HG02571 (cell line): Measurements from ENCODE around the gene ZNF385A.

Experiments used
- ATAC-seq: cut with Tn5 transposase; IDR thresholded peaks from one replicate; pipeline ENCODE4 v1.9.1; 2021; ENCODE audit warnings: mild to moderate bottlenecking, moderate library complexity; ENCODE audit not compliant: unreplicated experiment

Gene ZNF385A

DNA sequence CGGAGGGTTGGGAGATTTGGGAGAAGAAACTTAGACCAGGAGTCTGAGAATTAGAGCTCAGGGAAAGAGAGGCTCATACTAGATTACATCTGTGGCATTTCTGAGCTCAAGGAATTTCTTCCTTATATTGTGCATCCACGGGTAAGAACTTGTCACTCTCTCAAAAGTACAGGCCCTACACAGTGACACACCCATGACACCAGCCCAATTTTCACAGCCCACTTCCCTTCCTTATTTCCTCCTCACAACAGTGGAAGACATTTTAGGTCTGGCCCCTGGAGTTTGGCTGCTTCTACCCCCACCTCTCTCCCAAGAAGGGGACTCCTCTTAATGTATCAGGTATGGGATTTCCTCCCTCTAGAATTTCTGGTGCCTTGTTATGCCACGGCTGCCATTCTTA lies 9.2 kb upstream of the ZNF385A start:
- no peak for ATAC-seq

DNA sequence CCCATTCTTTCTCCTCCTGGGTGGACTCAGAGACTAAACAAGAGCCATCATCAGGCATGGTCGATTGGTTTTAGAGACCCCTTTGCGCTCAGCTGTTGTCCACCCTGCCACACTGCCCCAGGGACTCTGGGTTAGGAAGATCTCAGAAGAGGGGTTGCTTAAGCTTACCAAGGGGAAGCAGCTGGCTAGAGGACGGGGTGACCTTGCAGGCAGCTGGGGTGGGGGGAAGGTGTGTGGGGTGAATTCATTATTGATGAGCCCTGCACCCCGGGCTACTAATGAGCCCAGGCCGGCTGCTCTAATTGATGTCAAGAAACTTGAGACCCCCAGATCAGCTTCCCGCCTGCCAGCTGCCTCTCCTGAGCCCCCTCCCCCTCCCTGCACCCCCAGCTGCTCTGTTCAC lies 8.7 kb upstream of the ZNF385A start:
- no peak for ATAC-seq

DNA sequence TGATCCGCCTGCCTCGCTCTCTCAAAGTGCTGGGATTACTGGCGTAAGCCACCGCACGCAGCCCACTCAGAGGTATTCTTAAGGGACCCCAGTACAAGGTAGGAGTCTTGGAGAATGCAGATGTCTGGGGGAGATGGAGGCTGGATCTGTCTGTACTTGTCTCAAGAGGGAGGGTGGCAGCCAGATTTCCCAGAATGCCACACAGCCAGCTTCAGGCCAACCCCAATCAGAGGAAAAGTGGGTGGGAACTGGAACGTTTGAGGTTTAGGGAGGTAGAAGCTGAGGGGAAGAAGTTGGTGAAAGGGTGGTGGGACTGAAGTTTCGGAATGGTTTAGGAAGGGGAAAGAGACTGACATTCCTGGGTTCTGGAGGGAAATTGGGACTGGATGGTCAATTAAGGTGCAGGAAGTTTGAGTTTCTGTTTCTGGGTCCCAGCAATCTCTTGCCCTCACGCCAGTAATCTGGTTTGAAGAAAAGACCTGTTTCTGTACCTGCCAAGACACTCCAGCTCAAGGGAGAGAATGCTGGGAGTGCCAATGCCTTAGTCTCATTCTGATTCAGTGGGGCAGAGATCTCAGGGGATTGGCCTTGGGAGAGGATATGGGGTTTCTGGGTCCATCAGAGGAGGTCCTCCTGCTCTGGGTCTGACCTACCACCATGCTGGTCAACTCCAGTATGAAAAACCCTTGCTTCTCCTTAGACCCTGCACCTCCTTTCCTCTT lies 8.1 kb upstream of the ZNF385A start:
- ATAC-seq, result no peak

DNA sequence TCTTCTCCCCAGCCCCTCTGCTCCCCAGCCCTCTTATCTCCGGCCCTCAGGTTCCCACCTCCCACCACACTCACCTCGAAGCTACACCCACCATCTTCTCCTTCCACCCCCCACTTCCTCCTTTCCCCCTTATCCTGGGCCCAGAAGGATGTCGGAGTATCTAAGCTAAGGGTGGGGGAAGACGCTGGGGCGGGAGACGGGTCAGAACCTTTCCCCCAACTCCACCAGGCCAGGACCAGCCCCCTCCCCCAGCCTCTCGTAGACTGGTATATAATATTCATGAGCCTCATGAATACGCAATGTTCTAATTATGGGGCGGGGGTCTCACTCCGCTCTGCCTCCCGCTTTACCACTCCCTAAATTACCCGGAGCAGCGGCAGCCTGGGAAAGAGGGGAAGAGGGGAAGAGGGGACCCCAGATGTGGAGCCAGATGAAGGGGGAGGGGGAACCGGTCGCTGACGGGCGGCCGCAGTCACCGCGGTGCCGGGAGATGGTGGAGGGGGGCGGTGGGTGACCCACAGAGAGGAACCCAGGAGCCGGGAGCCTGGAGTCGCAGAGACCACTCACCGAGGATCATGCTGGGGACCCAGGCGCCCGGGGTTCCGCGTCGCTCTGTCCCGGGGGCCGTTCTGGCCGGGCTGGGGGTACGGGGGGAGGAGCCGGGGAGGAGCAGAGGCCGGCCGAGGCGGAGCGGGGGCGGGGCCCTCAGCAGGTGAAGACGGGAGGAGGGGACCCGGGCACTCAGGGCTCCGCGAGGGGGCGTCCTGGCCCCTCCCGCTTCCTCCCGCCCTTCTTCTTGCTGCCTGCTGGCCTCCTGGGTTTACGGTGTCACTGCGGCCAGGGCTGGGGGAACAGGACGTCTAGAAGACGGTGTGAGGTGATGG lies 6.4 kb upstream of the ZNF385A start:
- ATAC-seq, result no peak

DNA sequence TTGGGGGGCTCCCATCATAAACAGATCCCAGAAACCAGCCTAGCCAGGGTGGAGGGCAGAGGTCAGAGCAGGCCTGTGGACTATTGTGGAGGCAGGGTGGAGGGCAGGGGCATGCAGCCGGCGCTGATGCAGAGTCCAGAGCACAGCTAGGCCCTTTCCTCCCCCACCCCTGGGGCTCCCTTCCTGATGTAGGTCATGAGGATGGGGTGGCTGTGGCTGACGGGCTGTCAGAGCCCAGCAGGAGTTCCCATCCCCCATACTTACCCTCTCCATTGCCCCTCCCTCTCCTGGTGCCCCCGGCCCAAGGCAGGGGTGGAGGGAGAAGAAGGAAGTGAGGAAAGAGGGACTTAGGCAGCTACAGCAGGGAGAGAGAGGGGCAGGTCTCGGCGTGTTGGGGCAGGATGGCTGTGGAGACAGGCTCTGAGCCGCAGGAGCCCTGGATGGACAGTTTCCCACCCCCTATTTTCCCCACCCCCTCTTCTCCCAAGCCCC lies 5.7 kb upstream of the ZNF385A start:
- ATAC-seq, result no peak

DNA sequence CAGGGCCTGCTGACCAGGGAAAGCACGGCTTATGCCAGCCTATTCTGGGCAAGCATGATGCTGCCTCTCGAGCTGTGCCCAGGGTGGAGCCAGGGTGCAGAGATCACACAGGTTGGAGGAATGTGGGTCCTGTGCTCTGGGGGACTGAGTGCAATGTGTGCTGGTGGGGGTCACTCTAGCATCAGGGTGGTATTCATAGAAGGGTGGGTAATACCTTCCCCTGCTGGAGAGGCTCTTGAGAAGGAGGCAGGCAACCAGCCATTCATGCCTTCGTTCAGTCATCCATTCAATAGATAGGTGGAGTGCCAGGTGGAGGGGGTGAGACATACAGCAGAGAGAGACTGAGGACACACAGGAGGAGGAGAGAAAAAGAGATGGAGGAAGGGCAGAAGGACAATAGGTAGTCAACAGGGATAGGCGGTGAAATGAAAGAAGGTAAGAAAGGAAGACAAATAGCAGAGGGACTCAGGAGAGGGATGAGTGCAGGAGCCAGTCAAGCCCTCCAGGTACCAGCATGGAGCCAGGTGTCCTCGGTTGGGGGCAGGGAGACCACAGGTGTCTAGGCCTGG lies 5.2 kb upstream of the ZNF385A start:
- no peak for ATAC-seq

DNA sequence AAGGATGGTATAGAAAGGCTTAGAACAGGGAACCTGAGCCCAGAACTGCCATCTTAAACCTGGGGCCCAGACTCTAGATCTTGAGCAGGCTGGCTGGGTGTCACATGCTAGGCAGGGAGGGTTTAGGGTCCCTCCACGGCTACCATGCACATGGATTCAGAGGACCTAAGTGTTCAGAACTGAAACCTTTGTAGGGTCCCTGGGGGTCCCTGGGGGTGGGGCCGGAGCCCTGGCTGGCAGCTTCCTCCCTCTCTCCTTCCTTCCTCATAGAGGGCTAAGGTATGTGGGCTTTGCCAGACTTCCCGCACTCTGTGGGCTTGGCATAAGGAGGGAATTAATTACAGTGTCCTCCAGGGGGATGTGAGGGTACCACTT lies 4.6 kb upstream of the ZNF385A start:
- ATAC-seq, result no peak

DNA sequence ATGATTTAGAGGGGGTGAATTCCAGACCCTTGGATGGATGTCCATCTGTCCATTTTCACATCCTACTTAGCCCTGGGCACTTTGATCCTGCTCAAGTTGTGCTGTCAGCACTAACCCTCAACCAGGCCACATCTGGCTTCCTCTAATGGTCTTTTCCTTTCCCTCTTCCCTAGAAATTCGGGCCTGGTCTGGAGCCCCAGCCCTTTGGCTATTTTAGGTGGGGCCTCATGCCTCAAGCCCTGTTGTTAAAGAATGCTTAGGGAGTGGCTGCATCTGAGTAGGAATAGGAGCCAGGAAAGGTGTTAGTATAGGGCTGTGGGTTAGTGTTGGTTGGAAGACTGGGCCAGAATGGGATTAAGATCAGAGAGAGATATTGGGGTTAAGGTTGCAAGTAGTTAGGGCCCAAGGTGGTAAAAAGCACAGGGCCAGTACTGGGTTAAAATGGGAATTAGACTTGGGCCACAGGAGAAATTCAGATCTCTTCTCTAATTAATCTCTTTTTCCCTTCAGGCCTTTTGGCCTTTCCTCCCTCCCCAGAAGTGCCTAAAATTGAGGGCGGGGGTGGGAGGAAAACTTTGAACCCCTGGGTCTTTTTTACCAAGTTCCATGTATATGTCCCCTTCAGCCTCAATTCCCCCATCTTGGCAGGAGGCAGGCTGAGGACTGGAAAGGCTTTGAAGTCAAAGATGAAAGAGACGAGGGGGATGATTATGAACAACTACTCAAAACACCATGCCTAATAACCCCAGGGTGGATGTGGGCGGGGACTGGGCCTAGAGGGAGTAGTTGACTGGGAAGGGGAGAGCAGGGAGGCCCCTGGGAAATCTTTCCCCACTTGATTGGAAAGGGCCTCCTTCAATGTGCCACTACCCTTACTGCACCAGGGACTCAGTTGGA lies 4.0 kb upstream of the ZNF385A start:
- no peak for ATAC-seq

DNA sequence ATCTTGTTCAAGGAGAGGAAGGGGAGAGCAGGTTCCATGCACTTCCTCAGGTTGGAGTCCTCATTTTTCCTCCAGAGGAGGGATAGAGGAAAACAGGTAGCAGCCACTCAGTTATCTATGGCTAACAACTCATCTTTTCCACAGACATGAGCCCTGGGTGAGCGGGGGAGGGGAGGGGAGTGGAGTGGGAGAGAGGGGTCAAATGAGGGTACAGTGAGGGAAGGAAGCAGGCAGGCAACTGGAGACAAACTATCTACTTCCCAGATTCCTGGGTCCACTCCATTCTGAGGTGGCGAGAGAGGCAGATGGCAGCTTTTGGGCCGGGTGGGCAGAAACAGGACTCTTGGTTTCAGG lies 2.6 kb upstream of the ZNF385A start:
- no peak for ATAC-seq

DNA sequence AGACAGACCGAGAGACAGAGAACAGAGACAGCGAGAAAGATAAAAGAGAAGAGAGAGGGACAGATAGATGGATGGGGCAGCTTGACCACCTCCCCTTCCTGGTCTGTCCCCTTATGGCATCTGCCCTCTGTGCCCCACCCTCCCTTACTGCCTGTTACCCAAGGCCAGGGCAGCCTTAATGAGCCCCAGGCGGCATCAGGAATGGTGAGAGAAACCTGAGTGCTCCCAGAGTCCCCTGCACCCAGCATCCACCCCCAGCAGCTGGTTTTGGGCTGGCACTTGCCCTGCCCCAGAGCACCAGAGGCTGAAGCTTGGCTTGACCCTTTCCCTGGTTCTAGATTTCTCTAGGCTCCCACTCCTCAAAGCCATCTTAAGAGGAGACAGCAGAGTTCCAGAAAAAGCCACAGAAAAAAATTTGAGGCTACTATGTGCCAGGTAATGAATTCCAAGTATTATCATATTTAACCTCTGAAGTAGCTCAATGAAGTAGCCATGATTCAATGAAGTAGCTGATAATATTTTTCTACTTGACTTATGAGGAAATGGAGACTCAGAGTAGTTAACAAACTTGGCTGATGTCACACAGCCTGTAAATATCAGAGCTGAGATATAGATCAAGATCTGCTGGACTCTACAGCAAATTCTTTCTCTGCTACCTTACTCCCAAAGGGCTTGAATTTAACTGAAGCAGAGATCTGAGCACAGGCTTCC lies 2.0 kb upstream of the ZNF385A start:
- no peak for ATAC-seq

DNA sequence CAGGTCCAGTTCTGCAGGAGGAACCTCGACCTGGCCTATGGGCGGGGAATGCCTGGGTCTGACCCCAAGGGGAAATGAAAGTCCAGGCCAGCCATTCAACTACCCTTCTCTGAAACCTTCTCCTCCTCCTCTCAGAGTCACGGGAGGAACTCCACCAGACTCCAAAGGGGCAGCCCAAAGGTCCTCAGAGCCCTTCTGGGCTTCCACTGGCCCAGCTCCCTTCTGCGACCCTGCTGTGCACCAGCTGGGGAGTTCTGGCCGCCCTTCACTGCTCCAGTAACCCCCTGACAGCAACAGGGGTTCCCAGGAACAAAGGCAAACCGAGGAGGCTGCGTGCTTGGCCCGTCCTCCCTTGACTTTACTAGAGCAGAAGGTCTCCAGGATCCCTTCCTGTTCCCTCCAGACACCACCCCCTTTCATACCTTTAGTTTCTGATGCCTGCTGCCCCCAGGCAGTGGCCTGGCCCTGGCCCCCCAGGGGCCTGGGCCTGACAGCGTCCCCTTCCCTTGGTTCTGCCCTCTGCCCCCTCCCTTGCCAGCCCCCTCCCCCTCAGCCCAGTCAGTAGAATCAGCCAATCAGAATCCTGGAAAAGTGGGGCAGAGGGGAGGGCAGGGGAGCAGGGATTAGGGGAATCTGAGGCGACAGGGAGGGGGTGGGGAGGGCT lies 850 bp upstream of the ZNF385A start:
- peak; percentile 63 for ATAC-seq

DNA sequence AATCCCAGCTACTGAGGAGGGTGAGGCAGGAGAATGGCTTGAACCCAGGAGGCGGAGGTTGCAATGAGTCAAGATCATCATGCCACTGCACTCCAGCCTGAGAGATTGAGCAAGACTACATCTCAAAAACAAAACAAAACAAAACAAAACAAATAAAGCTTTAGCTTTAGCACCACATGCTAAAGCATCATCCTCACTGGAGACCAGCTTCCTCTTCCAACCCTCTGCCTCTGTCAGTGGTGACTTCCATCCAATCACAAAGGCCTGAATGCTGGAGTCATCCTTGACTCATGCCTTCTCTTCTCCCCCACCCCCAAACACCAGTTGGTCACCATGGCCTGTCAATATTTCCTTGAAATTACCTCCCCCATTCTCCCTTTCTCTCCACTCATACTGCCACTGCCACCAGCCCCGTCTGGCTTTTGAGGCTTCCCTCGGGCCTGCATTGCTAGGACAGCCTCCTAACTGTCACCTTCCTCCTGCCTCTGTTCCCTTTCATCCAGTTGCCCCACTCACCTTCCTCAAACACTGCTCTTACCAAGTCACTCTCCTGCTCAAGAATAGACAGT lies 1.4 kb downstream of the ZNF385A start:
- ATAC-seq, result no peak

DNA sequence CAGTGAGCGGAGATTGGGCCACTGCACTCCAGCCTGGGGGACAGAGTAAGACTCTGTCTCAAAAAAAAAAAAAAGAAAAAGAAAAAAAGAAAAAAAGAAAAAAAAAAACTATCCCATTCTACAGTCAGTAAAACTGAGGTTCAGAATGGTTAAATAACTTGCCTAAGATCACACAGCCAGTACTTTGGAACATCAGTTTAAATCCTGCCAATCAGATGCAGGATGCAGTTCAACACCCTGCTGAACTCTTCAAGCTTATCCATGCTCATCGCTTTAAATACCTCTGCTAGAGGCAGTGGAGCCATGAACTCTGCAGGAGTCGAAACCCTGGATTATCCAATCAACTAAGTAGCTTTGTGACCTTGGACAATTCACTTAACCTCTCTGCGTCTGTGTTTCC lies 3.4 kb downstream of the ZNF385A start:
- ATAC-seq, result no peak

DNA sequence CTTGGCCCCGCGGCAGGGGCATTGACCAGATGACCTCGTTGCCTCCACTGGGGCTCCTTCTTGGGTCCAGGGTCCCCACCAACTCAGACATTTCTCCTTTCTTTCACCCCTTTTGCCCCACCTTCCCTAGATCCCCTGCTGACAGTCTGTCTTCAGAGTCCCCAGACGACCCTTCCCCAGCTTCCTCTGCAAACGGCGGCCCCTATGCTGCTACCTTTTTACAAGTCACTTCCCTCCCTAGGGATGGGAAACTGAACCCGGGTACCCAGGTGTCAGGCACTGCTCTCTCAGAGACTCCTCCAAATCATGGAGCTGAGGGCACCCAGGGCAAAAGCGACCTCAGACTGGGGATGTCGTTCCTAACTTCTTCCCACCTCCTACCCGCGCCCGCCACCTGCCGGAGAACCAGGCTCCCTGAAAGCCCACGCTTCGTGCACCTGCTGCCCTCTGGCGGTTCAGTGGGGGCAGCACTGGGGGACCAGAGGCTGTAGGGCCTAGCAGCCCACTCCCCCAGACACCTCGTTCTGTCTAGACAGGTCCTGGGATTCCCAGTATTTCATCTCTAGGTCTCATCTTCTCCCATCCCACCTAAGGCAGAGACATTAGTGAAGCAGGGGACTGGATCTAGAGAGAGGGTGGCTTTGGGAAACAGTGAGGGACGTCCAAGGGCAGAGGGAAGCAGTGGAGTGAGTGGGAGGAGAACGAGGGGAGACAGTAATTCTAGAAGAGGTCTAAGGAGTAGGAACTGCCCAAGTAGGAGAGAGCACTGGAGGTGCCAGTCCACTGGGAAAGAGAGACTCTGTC lies 4.9 kb downstream of the ZNF385A start:
- peak; percentile 80 for ATAC-seq

DNA sequence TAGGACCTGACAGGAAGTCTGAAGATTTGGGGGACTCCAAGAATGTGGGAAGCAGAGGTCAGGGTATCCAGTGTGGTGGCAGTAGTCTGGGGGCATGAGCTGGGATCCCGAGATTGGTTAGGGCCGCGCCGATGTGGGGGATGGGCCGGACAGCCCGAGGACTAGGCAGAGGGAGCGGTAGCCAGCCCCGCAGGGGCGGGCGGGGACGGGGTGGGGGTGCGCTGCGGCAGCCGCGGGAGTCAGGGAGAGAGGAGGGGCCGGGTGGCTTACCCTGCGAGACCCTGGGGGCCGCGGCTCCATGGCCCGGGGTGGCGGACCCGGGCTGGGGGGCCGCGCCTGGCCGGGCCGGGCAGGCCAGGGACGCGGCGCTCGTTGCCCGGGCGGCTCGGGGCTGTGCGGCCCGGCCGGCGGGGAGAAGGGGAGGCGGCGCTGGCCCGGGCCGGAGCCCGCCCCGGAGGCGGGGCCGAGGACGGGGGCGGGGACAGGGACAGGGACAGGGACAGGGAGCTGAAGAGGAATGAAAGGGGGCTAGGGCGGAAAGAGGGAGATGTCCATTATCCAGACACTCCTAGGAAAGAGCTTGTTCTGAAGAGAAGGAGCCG lies 5.6 kb downstream of the ZNF385A start:
- peak; percentile 51 for ATAC-seq

DNA sequence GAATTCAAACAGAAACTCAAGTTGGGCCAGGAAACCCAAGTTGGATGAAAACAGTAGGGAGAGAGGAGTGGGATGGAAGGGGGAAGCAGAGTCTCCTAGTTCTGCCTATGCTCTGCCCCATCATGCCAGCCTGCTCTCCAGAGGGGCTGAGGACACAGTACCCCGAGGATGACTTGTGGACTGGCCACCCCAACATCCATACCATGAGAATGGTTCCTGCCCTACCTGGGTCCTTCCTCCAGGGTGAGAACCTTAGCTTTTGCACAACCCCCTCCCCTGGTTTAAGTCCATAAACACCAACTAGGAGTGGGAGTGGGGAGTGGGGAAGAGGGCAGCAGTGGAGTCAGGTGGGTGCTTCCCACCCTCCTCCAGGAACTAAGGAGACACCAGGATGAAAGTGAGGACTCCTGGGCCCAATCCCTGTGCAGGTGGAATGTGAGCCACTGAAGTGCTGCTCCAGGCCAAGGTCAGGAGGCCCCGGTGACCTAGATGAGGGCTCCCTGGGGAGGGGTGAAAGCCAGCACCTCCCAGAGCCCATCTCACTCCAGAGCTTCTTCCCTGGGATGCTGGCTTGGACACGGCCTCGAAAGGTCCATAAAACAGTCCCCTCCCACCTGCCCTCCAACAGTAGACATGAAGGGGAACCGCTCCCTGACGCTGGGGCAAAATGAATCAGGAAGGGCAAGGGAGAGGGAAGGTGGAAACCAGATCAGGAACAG lies 6.6 kb downstream of the ZNF385A start:
- ATAC-seq, result no peak

DNA sequence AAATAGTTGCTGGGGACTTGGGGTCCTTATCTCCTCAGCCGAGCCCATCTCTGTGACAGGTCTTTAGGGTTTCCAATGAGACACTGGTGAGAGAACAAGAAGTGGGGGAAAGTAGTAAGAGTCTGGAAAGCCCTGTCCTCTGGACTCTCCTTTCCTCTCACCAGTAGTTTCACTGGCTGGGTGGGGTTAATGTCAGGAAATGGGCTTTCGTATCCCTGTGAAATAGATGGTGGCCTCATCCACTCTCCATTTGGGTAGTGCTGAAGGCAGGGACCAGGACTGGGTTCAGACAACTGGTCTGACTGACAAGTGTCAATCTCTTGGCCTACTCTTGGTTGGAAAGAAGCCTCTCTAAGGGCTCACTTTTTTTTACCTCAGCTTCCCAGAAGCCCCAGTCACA lies 7.5 kb downstream of the ZNF385A start:
- ATAC-seq, result no peak

DNA sequence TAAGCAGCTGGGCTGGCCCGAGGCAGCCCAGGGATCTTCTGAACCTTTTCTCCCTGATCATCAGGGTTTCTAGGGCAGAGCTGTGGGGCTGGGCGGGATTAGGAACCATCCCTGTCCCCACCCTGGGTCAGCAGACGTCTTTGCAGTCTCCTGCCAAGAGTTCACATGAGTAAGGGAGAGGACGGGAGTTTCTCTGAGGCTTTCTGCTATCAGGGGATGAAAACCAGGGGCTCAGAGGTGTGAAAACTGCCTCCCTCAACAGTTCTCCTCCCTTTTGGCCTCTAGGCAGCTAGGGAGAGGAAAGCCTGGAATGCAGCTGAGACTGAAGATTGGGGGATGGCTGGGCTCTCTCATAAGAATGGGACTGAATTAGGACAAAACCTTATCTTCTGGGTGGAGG lies 7.9 kb downstream of the ZNF385A start:
- ATAC-seq, result no peak
